HG02623 (cell line): ENCODE data around the gene PMIS2.

Experiments used
- ATAC-seq: cut with Tn5 transposase; IDR thresholded peaks from one replicate; pipeline ENCODE4 v1.9.1; 2021; ENCODE audit warnings: moderate library complexity; ENCODE audit not compliant: unreplicated experiment

PMIS2 gene

DNA sequence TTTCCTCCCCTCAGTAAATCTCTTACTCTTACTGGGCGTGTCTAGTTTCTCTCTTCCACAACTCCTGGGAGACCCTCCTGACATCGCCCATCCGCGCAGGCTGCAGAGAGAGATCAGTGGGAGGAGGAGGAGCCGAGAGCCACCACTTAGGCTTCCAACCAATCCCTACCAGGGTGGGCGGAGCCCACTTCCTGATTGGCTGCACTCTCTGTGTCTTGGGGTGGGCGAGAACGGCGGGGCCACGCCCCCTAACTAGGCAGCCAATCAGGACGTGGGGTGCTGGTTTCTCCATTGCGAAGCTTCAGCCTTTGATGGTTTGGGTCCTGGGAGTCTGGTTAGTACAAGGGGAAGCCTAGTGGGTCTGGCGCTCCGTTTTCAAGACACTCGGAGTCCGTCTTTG is at the start of gene PMIS2:
Gene PMIS2, plus strand, starts transcription at position 326 of the 400 bp plus-strand sequence. CDS start 87 bp downstream, outside the sequence.
- ATAC-seq = no peak

DNA sequence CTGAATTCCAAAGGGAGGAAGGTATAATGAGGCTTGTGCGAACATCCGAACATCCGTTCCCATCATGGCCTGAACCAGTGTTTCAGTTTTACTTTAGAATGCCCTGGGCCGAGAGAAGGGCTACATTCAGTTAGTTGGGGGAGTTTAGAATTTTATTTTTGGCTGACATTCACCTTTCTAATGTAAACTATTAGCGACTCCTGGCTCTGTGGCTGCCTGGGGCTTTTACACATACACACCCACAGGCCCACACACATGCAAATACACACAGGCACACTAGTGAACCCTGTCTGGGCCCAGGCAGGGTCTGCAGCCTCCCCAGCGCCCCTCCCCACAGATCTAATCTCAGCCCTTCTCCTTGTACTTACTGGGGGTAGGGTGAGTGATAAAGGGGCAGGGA is 46.7 kb upstream of the PMIS2 start:
- no peak for ATAC-seq

DNA sequence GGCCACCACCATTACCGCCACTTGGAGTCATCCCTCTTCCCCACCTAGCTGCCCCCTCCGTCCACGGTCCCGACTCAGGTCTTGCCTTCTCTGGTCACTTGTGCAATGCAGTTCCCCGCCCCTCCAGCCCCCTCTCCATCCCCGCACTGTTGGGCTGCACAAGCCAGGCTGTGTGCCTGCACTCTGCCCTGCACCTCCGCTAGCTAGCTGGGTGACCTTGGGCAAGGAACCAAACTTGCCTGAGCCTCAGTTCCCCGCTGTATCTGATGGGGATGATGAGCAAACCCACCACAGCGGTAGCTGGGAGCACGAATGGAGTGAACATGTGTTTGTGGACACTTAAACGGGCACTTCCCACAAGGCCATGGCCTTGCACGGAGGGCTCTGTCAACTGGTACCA is 46.1 kb upstream of the PMIS2 start:
- no peak for ATAC-seq

DNA sequence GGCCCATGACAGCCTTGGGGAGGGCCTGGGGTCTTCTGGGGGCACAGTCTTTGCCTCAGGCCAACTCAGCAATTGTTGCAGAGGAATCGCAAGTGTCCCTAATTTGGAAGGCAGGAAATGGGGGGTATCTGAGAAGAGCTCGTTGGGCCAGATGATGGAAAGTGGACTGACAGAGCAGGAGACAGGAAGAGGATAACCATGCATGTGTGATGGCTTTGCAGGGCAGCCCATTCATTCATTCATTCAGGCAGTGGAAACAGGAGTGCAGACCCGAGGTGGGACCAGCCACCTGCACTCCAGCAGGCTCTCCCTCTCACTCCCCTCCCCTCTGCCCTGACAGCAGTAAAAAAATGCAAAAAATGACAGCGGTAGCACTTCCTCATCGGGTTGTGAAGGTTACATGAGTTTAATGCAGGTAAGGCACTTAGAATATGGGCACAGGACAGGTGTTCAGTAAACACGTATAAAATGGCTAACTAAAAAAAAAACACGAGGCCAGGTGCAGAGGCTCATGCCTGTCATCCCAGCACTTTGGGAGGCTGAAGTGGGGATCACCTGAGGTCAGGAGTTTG is 45.5 kb upstream of the PMIS2 start:
- ATAC-seq = no peak

DNA sequence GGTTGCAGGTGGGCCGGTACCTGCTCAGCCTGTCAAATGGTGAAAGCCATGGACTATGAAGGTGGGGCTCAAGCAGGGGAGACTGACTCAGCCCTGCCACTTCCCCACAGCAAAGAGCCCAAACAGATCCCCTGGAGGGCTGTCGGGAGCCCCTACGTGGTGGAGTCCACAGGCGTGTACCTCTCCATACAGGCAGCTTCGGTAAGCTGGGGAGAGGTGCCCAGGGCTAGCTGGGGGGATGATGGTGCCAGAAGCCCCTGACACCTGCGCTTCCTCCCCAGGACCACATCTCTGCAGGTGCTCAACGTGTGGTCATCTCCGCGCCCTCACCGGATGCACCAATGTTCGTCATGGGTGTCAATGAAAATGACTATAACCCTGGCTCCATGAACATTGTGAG is 43.8 kb upstream of the PMIS2 start:
- no peak for ATAC-seq

- ATAC-seq = no peak
Measured at GRCh38 chr19:35543280-35544109, 42.5 kb upstream of the PMIS2 start.

DNA sequence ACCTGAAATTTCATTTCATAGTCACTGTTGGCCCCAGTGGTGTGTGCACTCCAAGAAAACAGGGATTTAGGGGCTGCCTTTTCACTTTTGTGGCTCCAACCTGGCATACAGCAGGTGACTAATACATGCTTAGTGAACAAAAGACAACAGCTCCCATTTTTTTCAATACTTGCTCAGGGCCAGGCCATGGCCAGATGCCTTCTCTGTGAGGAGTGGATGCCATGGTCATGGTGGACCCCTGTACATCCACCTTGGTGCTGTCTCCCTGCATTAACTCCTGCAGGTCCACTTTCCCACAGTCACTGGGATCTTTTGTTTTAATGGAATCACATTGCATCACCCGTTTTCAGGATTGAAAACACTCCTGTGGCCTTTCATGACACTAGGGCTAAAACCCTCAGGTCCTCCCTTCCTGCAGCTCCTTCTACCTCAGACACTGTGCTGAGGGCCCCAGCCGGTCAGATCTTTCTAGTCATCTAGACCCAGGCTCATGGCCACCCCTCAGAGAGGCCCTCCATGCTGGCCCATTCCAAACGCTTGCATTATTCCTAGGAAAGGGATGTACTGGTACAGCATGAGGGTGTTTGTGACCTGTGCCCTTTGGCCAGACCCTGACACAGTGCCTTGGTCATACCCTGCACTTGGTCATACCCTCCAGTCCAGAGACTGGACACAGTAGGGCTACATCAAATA is 41.7 kb upstream of the PMIS2 start:
- no peak for ATAC-seq

- peak; percentile 84 for ATAC-seq
Measured at GRCh38 chr19:35545001-35545854, 40.7 kb upstream of the PMIS2 start, which contains the start of gene TMEM147. TSS of gene TMEM147 (plus strand) at chr19:35545626. CDS start at chr19:35545740, 114 bp downstream.

DNA sequence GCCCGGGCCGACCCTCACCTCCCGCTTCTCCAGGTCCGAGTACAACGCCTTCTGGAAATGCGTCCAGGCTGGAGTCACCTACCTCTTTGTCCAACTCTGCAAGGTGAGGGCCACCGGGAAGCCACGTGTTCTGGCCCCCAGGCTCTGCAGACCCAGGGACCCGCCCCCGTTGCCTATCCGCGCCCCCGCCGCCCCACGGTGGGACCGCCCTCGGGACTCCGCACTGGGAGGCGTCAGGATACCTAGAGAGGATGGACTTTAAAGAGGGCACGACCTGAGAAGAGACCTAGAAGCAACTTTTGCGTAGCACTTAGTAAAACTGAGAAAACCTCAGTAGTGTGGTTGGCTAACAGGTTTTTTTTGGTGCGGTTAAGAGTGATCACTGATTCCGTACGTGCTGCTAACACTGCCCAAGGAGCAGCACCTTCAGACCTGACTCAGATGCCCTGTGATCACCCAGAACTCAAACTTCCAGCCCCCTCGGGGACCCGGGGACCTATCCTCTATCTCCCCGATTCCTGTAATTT is 40.1 kb upstream of the PMIS2 start:
- no peak for ATAC-seq

- no peak for ATAC-seq
Measured at GRCh38 chr19:35546532-35546931, 39.4 kb upstream of the PMIS2 start.

GRCh38 chr19:35549174-35549788 is 36.7 kb upstream of the PMIS2 start:
- ATAC-seq = no peak

- ATAC-seq = no peak
Measured at GRCh38 chr19:35549879-35550523, 36.0 kb upstream of the PMIS2 start.

DNA sequence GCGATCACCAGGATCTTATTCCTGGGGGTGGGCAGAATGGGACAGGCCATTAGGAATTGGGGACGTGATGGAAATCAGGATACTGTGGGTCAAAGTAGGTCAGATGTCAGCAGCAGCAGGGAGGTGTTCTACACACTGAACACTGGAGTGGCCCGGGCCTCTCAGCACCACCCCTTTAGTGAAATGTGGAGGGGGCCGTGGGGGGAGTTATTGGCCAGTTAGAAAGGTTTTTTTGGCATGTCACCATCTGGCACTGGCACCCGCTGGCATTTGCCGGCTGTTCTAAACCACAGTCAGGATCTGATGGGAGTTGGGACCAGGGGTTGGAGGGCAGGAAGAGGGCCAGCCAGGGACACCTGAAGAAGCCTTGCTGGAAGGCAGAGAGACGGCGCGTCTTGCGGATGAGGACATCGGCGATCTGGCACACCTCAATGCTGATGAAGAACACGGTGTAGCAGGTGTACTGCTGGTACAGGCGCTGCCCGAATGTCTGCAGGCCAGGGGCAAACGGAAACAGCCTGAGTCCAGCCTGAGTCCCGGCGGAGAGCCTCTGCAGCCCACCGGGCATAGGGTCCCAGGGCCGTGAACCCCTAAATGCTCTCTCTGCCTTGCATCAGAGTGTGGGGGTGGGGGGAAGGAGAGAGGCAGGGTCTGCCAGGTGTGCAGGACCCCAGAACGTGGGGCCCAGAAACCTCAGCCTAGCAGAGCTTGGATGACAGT is 34.7 kb upstream of the PMIS2 start:
- no peak for ATAC-seq

DNA sequence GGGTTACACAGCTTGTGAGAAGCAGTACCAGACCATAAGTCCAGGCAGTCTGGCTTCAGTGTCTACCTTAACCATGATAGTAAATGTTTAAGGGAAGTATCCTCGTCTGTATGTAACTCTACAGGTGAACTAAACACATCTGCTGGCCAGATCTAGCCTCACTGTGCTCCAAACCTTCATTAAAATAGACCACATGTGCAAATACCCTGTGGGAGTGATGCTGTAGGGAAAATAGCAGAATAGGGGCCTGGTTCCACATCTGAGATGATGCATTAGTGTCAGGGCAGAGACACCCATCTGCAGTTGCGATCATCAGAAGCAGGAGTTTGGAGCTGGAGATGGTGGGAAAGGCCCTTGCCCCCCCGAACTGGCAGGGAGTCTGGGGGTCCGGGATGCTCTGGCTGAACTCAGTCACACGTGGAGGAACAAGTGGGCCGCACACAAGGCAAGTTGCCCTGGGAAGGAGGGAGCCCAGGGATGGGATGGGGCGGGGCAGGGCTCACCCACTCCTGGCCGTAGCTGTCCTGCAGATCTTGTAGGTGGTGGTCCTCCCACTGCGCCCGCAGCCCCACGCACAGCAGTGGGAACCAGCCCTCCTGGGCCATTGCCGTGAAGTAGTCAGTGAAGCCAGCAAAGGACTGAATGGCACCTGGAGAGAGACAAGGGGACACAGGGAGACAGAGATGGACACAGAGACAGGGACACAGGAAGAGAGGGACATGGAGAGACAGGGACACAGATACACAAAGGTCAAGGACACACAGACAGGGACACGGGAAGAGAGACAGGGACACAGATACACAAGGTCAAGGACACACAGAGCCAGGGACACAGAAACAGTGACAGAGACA is 33.2 kb upstream of the PMIS2 start:
- ATAC-seq = no peak

GRCh38 chr19:35553385-35554000 is 32.5 kb upstream of the PMIS2 start:
- ATAC-seq = no peak

- no peak for ATAC-seq
Measured at GRCh38 chr19:35554076-35554475, 31.9 kb upstream of the PMIS2 start.

- ATAC-seq = no peak
Measured at GRCh38 chr19:35555301-35556005, 30.5 kb upstream of the PMIS2 start.
